T-helper 22 cell (primary cell): ENCODE data around the gene KRTAP27-1.

ENCODE experiments used
- DNase-seq: peaks from one replicate; pipeline ENCODE4 v3.0.0-alpha.2; 2020; ENCODE audit warnings: low read depth

KRTAP27-1 gene

DNA sequence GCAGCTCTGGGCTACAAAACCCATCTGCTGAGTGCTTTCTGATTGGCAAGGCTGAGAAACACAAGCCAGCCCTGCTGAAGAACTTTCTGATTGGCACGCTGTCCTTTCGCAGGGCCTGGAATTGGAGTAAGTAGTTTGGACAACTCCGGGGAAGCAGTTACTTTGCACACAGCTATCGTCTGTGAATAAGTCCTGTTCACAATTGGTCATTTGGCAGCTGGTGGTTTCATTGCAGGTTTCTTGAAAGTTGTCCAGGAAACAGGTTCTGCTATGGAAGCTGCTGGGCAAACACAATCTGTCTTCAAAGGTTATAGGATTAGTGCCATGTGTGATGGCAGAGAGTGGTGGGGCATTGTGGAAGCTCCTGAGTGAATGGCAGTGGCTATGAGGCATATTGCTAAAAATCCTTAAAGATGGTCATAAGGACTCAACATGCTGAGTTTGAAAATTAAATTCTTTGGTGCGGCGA, at the start of gene KRTAP27-1:
Gene KRTAP27-1 (minus strand): TSS at position 419 of the 469 bp plus-strand sequence. CDS start 26 bp downstream, at position 393.
- no peak for DNase-seq

DNA sequence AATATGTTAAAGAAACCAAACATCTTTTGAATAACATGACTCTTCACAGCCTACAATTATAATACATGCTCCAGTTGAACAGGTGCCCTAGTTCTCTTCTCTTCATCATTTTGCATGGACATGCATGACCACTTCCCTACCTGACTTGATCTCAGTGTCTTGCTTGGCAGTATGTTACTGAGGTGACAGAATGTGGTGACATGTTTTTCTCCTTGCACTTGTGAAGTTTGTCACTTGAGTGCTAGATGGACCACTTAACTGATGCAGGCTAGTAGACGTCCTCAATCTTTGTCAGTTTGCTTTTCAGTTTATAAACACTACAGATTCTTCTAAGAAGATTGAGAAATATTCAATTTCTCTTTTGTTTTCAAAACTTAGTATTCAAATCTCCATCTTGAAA, 44.7 kb upstream of the KRTAP27-1 start:
- no peak for DNase-seq

DNA sequence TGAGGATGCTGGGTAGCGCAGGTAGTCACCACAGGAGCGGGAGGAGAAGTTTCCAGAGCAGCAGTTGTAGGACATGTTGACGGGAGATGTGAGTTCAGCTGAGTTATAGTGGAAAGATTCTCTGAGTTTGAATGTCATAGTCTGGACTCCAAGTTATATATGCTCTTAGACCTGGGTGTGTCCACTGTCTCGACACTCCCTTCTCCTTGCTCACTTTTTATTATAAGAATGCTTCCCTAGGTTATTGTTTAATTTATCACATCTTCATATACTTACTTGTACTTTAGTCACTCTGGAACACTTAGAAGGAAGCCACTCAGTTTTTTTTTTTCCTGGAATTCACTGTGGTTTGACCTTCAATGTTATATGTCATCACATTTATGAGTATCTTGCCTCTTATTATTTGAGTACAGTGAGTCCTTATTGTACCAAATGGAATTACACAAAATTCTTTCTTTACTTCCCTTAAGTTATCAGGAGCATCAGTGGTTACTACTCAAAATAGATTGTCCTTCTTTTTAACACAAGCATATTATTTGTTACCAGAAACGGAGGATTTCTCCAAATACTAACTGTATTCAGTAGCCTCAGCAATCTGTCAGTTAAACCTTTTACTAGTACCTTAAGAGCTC, 34.8 kb upstream of the KRTAP27-1 start, which contains the start of gene KRTAP13-2:
Gene KRTAP13-2 (minus strand): TSS at position 133 of the 632 bp plus-strand sequence. CDS start 58 bp downstream, at position 75.
- no peak for DNase-seq

GRCh38 chr21:30355906-30356305, 18.4 kb upstream of the KRTAP27-1 start:
- DNase-seq, result no peak

DNA sequence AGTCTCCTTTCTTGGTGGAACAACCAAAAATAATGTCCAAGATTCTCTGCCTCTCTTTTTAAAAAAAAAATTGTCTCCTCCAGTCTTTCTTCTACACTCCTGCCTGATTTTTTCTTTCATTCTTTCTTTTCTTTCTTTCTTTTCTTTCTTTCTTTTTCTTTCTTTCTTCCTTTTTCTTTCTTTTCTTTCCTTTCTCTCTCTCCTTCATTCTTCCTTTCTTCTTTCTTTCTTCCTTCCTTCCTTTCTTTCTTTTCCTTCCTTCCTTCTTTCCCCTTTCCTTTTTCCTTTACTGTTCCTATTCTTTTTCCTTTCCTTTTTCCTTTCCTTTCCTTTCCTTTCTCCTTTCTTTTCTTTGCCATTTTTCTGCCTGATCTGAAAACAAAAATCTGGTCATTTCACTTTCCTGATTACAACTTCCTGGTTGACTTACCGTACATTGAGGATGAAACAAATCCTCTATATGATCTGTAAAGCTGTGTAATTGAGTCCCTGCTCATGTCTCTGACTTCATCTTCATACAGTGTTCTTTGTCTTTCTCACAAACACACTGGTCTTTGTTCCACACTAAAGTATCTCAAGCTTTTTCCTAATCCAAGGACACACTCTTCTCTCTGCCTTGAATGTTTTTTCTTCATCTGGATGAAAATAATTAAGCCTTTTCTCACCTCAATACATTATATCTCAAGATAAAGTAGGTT, 17.0 kb upstream of the KRTAP27-1 start:
- no peak for DNase-seq

DNA sequence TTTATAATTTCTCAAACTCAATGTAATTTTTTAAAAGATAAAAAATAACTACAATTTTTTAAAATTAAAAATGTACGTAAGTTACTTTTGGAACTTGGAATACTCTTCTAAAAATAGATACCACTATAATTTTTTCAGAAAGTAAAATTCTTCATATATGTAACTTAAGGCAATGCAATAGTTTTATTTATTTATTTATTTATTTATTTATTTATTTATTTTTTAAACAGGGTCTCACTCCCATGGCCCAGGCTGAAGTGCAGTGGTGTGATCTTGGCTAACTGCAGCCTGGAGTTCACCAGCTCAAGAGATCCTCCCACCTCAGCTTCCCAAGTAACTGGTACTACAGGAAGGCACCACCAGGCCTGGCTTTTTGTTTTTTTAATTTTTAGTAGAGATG, 14.0 kb upstream of the KRTAP27-1 start:
- no peak for DNase-seq

DNA sequence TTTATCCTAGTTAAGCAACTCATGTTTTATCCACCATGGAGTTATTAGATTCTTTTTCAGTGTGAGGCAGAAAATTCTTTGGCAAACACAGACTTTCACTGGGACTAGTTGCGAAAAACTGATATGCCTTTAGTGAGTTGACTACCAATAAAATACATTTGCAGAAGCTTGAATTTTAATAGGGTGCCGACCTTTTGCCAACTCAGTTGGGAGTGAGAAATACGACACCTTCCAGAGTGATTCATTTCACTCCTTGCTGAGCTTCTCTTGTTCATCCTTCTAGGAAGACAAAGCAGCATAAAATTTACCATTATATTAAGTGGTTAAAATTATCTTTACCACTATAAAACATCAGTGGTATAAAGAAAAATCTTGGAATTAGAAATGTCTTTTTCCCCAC, 12.1 kb upstream of the KRTAP27-1 start:
- DNase-seq, result no peak

- DNase-seq, result no peak
These were observed 11.0 kb upstream of the KRTAP27-1 start, which contains the start of gene KRTAP23-1 for GRCh38 chr21:30348506-30348905. TSS of gene KRTAP23-1 (minus strand) at chr21:30348606. CDS start at chr21:30348606, 0 bp downstream.

GRCh38 chr21:30345014-30345413, 7.5 kb upstream of the KRTAP27-1 start:
- no peak for DNase-seq

GRCh38 chr21:30340714-30341573, 3.5 kb upstream of the KRTAP27-1 start:
- DNase-seq, result no peak

- DNase-seq, result no peak
These were observed 1.2 kb upstream of the KRTAP27-1 start for GRCh38 chr21:30338717-30339116.

DNA sequence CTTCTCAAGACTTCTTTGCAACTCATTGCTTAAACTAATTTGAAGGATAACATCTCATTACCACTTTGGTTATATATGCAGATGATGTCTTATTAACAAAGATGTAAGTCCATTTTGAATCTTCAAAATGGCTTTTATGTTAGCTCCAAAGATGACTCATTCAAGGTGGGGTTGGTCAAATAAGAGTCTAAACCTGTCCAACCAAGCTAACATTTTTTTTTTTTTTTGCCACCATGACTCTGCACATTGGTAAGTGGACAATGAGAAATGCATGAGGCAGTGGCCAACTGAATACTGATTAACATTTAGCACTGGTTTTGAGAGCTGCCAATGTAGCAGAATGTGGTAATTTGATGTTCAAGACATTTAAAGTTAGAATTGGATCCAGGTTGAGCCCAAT, 278 bp upstream of the KRTAP27-1 start:
- DNase-seq, result no peak

DNA sequence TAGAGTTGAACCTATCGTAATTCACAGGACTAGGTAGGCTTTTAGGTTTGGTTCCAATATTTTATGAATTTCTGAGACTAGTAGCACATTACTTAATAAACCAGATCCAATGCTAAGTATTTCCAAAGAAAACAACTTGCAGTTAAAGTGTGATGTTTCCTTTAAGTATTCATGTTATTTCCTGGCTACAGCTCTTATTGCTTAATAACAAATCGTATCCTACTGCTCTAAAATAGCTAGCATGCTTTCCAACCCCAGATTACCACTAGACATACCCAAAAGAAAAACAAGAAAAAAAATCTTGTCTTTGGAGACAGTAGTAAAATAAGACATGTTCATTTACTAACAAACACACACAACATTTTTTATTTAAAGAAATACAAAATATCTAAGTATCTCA, 898 bp downstream of the KRTAP27-1 start:
- no peak for DNase-seq

- no peak for DNase-seq
These were observed 3.8 kb downstream of the KRTAP27-1 start for GRCh38 chr21:30333736-30334135.

- no peak for DNase-seq
These were observed 4.8 kb downstream of the KRTAP27-1 start for GRCh38 chr21:30332681-30333080.

- no peak for DNase-seq
These were observed 8.2 kb downstream of the KRTAP27-1 start for GRCh38 chr21:30329203-30329875.

DNA sequence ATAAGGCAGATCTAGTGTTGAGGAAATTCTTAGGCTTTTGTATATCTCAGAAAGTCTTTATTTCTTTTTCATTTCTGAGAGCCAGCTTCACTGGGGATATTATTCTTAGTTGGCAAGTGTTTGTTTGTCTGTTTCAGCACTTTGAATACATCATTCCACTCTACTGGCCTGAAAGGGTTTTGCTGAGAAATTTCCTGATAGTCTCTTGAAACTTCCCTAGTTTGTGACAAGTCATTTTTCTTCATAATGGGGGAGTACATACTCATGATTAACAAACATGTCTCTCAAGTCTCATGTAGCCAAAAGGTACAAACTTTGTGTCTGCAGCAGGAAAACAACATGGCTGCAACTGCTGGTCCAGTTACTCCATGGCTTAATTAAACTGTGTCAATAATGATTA, 11.1 kb downstream of the KRTAP27-1 start:
- no peak for DNase-seq

DNA sequence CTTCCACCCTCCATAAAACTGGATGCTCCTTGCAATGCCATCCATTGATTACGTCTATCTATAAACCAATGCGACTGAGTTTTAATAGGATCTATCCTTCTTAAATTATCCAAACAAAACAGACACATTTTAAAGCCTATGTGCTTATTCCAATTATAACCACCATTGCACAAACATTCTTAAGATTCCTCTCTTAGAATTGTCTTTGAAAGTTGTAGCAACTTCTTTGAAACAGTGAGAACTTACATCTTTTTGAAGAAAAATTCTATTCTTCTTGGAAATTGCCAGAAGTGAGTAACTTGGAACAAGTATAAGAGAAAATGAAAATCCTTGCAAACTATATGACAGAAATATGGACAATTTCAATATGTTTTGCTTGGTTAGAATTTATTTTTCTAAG, 17.3 kb downstream of the KRTAP27-1 start, which contains the start of gene KRTAP26-1:
Gene KRTAP26-1 (minus strand): TSS at position 101 of the 400 bp plus-strand sequence. CDS start 280 bp downstream, outside the sequence.
- DNase-seq, result no peak

DNA sequence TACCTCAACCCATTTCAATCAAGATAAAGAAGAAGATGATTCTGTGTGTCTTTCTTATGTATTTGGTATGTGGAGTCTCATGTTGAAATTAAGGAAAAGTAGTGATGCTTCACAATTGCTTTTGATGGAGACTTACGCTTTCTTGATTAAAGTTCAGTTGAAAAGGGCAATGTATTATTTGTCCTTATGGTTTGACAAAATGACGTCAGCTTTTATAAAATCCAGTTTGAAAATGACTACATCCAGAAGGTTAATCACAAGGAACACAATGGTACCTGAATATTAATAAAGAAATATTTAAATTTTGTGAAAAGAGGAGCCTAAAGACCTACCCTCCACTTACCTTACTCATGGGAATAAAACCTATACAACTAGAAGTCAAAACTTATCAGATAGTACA, 21.8 kb downstream of the KRTAP27-1 start:
- no peak for DNase-seq

- no peak for DNase-seq
These were observed 30.6 kb downstream of the KRTAP27-1 start for GRCh38 chr21:30306884-30307283.

- DNase-seq, result no peak
These were observed 32.4 kb downstream of the KRTAP27-1 start for GRCh38 chr21:30305136-30305535.

- no peak for DNase-seq
These were observed 48.3 kb downstream of the KRTAP27-1 start, which contains the start of gene KRTAP25-1 for GRCh38 chr21:30289215-30289614. TSS of gene KRTAP25-1 (minus strand) at chr21:30289514. CDS start at chr21:30289490, 24 bp downstream.
